NB4 (cell line): ENCODE data around the gene AMOTL1.

Experiments used
- CTCF ChIP-seq: IDR thresholded peaks from one replicate; pipeline ENCODE4 v1.5.1; 2012; ENCODE audit warnings: low read depth, low read length
- POLR2A ChIP-seq: IDR thresholded peaks from 2 replicates; pipeline ENCODE4 v1.6.1; 2011; ENCODE audit warnings: mild to moderate bottlenecking; ENCODE audit not compliant: insufficient read length; ENCODE audit errors: extremely low read depth

GRCh38 chr11:94775567-94776327 lies 7.6 kb downstream of the AMOTL1 start:
- no peak for TF ChIP-seq CTCF
- no peak for TF ChIP-seq POLR2A
